ENCODE measurements around the gene ACIN1. TPM values are rescaled to one million over a fixed set of nuclear protein-coding genes. Genes with fewer than 3 reads are reported as not detected.

Gene ACIN1
- total RNA-seq, 1 experiment from 2014 or later = 333 TPM

- no peak for DNase-seq
- Histone ChIP-seq H2BK5ac (ENCODE audit: insufficient read length, low read length) (no peak overlapping the region), H3T11ph (ENCODE audit: low read length) (no peak overlapping the region), H3K23me2 (ENCODE audit: insufficient read length, low read depth, low read length, poor library complexity, severe bottlenecking) (no peaks in the 10 kb centered on the region), H3K56ac (ENCODE audit: insufficient read length, low read depth, low read length) (no peak overlapping the region), H3K14ac (ENCODE audit: insufficient read depth, low read length) (no peak overlapping the region), H4K5ac (ENCODE audit: insufficient read length, low read depth, low read length) (no peak overlapping the region), H2BK20ac (ENCODE audit: low read depth, low read length, poor library complexity, severe bottlenecking) (no peak overlapping the region), H2BK12ac (ENCODE audit: insufficient read length, low read depth, low read length) (no peak overlapping the region), H2BK15ac (ENCODE audit: low read depth, low read length) (no peak overlapping the region), H3K27ac (ENCODE audit: insufficient read length, low read depth, low read length) (no peak overlapping the region), H3K9me3 (ENCODE audit: control insufficient read depth, low read depth, low read length) (no peaks in the 10 kb centered on the region), H4K91ac (ENCODE audit: insufficient read length, low read depth, low read length) (no peak overlapping the region), H3K79me2 (ENCODE audit: insufficient read depth, low read length) (no peaks in the 10 kb centered on the region), H3K4ac (ENCODE audit: low read depth, low read length) (no peak overlapping the region), H3K27me3 (ENCODE audit: insufficient read depth, low read length) (no peaks in the 10 kb centered on the region), H3K9ac (ENCODE audit: extremely low read depth, insufficient read length, low read length) (no peak overlapping the region), H2AFZ (ENCODE audit: low read length) (no peak overlapping the region), H3K79me1 (ENCODE audit: insufficient read depth, low read depth, low read length, poor library complexity, severe bottlenecking) (no peaks in the 10 kb centered on the region), H2BK120ac (ENCODE audit: low read depth, low read length, poor library complexity, severe bottlenecking) (no peak overlapping the region), H2AK5ac (ENCODE audit: insufficient read length, low read length) (no peak overlapping the region), H4K8ac (replicated peaks; ENCODE audit: insufficient read length, low read depth, low read length) (no peak overlapping the region), H3K4me2 (ENCODE audit: insufficient read depth, insufficient read length, low read length) (no peak overlapping the region), H3K18ac (ENCODE audit: insufficient read length, low read depth, low read length) (no peak overlapping the region), H3K4me1 (ENCODE audit: insufficient read depth, low read length) (no peaks in the 10 kb centered on the region), H3K23ac (ENCODE audit: insufficient read length, low read depth, low read length) (no peak overlapping the region), H4K20me1 (ENCODE audit: control insufficient read depth, insufficient read depth, insufficient read length) (no peaks in the 10 kb centered on the region)
- Mint-ChIP-seq H3K27ac (no peak overlapping the region), H3K4me1 (peaks cover 4 to 17% of the 10 kb centered on the region in 2 experiments), H3K4me3 (no peak overlapping the region), H3K27me3 (ENCODE audit: low read depth) (0 out of 2 replicates have a peak, but pooled peaks cover 1% of the 10 kb centered on the region), H3K36me3 (ENCODE audit: insufficient read depth in 1 of 3, low read depth in 3 of 3) (peaks cover 10 to 34% (median 20%) of the 10 kb centered on the region in 3 experiments), H3K9me3 (no peaks in the 10 kb centered on the region)
- no CpG with 5 or more reads among the region's 9 CpGs for WGBS (ENCODE audit: extremely low coverage, insufficient read length, low lambda C conversion rate)
- no peak for TF ChIP-seq CTCF (conservative IDR thresholded peaks at IDR 0.05)
These were observed 45.9 kb downstream of the ACIN1 start for GRCh38 chr14:23049011-23049410.
